Measurements from ENCODE around the gene CTNNA3.

CTNNA3 gene

DNA sequence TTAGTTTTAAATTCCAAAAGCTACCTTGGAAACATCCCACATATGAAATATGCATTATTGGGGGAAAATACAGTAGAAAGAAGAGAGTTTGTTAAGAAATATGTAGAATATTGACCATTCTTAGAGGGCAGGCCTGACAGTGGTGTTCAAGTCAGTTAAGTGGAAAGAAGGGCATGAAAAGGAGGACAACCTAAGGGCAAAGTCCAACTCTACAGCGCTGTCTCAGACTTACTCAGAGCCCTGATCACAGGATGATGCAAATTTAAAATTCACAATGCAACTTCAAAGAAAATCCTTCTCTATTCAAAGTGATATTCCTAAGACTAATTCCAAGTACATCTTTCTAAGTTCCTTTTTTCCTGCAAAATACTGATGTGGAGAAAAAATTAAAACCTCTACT lies 909.3 kb downstream of the CTNNA3 start:
- DNase-seq, result no peak

GRCh38 chr10:66784770-66785169 lies 911.2 kb downstream of the CTNNA3 start:
- DNase-seq, result no peak

GRCh38 chr10:66783316-66783715 lies 912.7 kb downstream of the CTNNA3 start:
- DNase-seq, result no peak

DNA sequence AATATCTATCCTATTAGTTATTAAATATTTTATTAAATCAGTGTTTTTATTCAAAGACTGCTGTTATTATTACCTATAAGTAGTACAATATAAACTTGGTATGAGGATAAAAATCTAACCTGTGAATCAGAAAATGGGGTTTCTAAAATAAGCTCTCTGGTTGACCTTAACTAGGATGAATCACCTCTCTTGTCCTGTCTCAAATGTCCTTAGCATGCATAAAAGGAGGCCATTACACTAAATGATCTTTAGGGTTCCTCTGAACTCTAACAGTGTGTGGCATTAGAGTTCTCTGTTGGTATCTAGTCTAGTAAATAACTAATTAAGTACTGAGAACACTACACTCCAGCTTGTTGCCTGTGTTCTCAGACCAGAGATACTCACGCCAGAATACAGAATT lies 913.2 kb downstream of the CTNNA3 start:
- no peak for DNase-seq

GRCh38 chr10:66782144-66782543 lies 913.9 kb downstream of the CTNNA3 start:
- no peak for DNase-seq

DNA sequence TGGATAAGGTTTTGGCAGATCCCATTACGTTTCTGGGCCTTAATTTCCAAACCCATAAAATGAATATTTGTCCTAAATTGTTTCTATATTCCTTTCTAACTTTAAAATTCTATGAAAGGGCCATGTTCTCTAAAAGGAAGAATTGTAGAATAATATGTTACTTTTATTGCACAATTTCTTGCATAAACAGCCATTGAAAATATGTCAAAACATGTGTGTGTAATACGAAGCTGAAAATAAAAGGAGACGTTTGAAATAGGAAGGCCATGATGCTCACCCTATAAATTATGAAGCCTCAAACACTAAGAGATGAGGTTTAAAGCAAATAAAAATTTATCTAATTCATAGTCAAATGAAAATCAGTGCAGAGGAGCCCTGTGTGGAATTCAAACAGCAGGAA lies 915.2 kb downstream of the CTNNA3 start:
- DNase-seq, result no peak

DNA sequence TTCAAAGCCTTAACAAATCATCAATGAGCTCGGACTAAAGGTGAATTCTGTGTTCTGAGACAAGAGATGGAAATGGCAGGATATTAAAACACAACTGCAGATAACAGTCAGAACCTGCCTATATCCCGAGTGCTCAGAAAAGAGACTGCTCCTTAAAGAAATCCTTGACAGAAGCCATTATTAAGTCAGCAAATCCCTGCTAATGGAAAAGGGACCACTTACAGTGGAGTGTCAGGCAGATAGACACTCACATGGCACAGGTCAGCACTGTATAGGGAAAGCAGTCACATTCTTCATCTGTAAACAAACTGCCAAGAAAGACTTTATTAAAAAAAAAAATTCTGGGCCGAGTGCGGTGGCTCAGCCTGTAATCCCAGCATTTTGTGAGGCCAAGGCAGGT lies 917.6 kb downstream of the CTNNA3 start:
- no peak for DNase-seq

DNA sequence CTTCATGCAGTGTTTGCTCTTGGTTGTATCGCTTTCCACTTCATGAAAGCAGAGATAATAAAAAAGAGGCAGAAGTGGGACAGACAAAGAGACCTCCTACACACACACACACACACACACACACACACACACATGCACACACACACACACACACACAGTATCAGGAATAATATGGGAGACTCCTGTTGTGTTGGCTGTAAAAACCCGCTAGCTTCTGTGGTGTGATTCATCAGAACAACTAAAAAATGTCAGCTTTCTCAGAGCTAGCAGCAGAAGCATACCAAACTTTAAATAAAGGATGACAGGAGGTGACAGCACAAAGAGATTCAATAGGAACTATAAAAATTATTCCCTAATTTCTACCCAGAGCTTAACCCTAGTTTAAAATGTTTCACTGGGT lies 918.3 kb downstream of the CTNNA3 start:
- DNase-seq, result no peak

DNA sequence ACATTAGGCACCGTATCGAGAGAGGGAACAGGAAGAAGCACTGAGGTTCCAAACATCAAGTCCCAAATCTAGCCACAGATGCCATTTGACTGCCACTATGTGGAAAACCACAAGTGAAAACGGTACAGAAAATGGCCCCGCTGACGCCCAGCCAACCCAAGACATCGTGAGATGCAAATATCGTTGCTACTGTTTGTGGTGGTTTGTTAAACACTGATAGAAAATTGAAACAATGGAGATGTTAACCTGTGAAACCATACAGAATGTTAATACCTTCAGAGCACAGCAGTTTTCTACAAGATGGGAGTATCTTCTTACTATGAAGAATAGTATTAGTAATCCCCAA lies 922.5 kb downstream of the CTNNA3 start:
- no peak for DNase-seq

- DNase-seq, result no peak
Observed at GRCh38 chr10:66772548-66773471, 923.2 kb downstream of the CTNNA3 start.

- DNase-seq, result no peak
Observed at GRCh38 chr10:66767707-66768106, 928.3 kb downstream of the CTNNA3 start.

- DNase-seq, result no peak
Observed at GRCh38 chr10:66762218-66762729, 933.7 kb downstream of the CTNNA3 start.

GRCh38 chr10:66760941-66761340 lies 935.1 kb downstream of the CTNNA3 start:
- DNase-seq, result no peak

DNA sequence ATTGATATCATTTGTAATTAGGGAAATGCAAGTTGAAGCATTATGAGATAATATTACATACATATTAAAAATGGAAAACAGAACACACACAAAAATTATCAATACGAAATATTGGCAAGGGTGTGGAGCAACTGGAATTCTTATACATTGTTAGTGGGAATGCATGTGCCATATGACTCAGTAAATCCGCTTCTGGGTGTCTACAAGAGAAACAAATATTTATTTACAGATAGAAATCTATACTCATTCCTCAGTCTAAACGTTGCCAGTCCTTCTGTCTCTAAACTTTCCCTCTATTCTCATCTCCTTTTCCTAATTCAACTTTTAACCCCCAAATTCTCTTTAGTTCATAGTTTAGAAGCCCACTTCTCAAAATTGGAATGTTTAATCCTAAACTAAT lies 940.5 kb downstream of the CTNNA3 start:
- DNase-seq, result no peak

- no peak for DNase-seq
Observed at GRCh38 chr10:66752714-66753113, 943.3 kb downstream of the CTNNA3 start.

- DNase-seq, result no peak
Observed at GRCh38 chr10:66748217-66748616, 947.8 kb downstream of the CTNNA3 start.

DNA sequence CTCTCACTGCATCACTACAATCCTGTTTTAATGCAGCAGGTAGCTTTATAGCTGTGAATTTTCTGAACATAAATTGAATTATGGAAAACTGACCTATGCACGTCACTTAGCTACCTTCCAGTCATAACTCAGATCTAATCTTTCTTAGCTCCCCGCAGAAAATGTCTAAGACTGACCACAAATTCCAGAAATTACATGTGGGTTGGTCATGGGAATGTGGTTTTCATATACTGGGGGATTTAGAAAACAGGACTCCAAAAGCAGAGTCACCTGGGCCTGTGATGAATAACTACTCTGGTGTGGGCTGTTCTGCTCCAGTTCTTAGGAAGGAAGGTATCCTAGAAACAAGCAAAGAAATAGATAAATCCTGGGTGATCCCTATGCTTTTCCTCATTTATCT lies 948.5 kb downstream of the CTNNA3 start:
- no peak for DNase-seq

DNA sequence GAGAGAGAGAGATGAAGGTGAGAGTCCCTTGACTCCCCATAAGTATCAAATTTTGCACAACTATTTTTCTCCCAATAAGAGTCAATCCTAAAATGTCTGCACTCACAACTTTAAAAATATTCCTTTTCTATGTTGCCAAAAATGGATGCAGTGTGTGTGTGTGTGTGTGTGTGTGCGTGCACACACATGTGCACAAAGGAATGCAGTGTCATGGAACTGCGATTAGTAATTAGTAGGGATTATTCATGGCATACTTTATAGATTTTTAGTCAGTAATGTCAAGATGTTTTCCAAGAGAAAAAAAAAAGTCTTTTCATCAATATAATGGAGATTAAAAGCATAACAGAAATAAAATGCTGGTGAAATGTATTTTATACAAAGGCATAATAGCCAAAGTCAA lies 949.3 kb downstream of the CTNNA3 start:
- DNase-seq, result no peak

GRCh38 chr10:66746246-66746645 lies 949.7 kb downstream of the CTNNA3 start:
- DNase-seq, result no peak

GRCh38 chr10:66744915-66745314 lies 951.1 kb downstream of the CTNNA3 start:
- DNase-seq, result no peak

- no peak for DNase-seq
Observed at GRCh38 chr10:66737241-66737640, 958.8 kb downstream of the CTNNA3 start.

- no peak for DNase-seq
Observed at GRCh38 chr10:66723608-66724400, 972.2 kb downstream of the CTNNA3 start.

DNA sequence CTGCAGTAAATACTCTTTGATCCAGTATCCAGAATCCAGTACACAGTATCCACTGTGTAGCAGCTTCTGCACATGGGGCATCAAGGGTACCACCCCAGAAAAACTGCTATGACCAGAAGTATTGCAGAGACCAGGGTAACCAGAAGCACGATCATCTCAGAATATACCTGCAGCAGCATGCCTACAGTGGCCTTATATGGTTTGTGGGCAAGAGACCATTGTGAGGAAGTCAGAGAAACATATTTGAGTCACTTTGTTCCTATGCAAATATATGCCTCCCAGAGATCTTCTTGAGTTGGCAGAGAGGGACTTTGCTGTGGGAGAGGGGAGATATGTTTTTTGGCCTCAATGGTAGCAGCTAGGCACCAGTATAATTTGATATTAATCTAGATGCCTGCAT lies 976.5 kb downstream of the CTNNA3 start:
- DNase-seq, result no peak
